DOHH2 (cell line): ENCODE measurements around the gene KRTAP15-1.

Source experiments
- H3F3A ChIP-seq: fragments of 200-600 bp; sonication (generic), shearing (Covaris generic); 2 replicates; pipeline ENCODE4 v1.6.0; 2016; ENCODE audit warnings: antibody characterized with exemption, mild to moderate bottlenecking; ENCODE audit not compliant: control insufficient read depth, insufficient read depth
- H3K27ac ChIP-seq: fragments of 200-600 bp; sonication (generic); 2 replicates; pipeline ENCODE4 v1.5.1; 2014; ENCODE audit warnings: low read depth, mild to moderate bottlenecking, low read length, moderate library complexity
- H3K27me3 ChIP-seq: fragments of 200-600 bp; sonication (generic); 2 replicates; pipeline ENCODE4 v1.6.1; 2014; ENCODE audit warnings: mild to moderate bottlenecking, low read length, mixed read lengths; ENCODE audit not compliant: control insufficient read depth
- H3K36me3 ChIP-seq: fragments of 200-600 bp; sonication (generic); 2 replicates; pipeline ENCODE4 v1.6.1; 2014; ENCODE audit warnings: mild to moderate bottlenecking, low read length, moderate library complexity, mixed read lengths; ENCODE audit not compliant: control insufficient read depth
- H3K4me1 ChIP-seq: fragments of 200-600 bp; sonication (generic); 2 replicates; pipeline ENCODE4 v1.6.1; 2014; ENCODE audit warnings: mild to moderate bottlenecking, low read length, mixed read lengths; ENCODE audit not compliant: control insufficient read depth
- H3K4me2 ChIP-seq: fragments of 200-600 bp; sonication (generic); 2 replicates; pipeline ENCODE4 v1.6.0; 2014; ENCODE audit warnings: mild to moderate bottlenecking, low read length, moderate library complexity
- H3K4me3 ChIP-seq: fragments of 200-600 bp; sonication (generic); 2 replicates; pipeline ENCODE4 v1.5.1; 2014; ENCODE audit warnings: mild to moderate bottlenecking, low read length, mixed read lengths
- H3K79me2 ChIP-seq: fragments of 200-600 bp; sonication (generic); 2 replicates; pipeline ENCODE4 v1.6.1; 2014; ENCODE audit warnings: mild to moderate bottlenecking, low read length, mixed read lengths; ENCODE audit not compliant: control insufficient read depth
- H3K9me2 ChIP-seq: fragments of 200-600 bp; sonication (generic); replicated peaks from 2 replicates; pipeline ENCODE4 v1.6.1; 2014; ENCODE audit warnings: mild to moderate bottlenecking, low read length, mixed read lengths; ENCODE audit not compliant: control insufficient read depth
- H3K9me3 ChIP-seq: fragments of 200-600 bp; sonication (generic); 2 replicates; pipeline ENCODE4 v1.6.1; 2014; ENCODE audit warnings: antibody characterized with exemption, low read length, mixed read lengths; ENCODE audit not compliant: control insufficient read depth, insufficient read depth
- H4K20me1 ChIP-seq: fragments of 200-600 bp; sonication (generic); 2 replicates; pipeline ENCODE4 v1.6.0; 2014; ENCODE audit warnings: low read depth, mild to moderate bottlenecking, antibody characterized with exemption, low read length, moderate library complexity; ENCODE audit not compliant: control insufficient read depth, insufficient read depth
- CTCF ChIP-seq: fragments of 200-600 bp; sonication (generic); IDR thresholded peaks from one replicate; pipeline ENCODE4 v1.5.1; 2014; ENCODE audit warnings: antibody characterized with exemption, mild to moderate bottlenecking, low read depth, low read length; ENCODE audit not compliant: poor library complexity, severe bottlenecking
- EZH2phosphoT487 ChIP-seq: fragments of 200-600 bp; sonication (generic); IDR thresholded peaks from 2 replicates; pipeline ENCODE4 v1.6.1; 2017; ENCODE audit warnings: borderline replicate concordance, mild to moderate bottlenecking, antibody characterized with exemption, low read length, moderate library complexity, mixed read lengths

The KRTAP15-1 gene

GRCh38 chr21:30408782-30409494, 31.1 kb upstream of the KRTAP15-1 start:
- H3K9me3 ChIP-seq, result no peaks in the 10 kb centered on the region
- peak overlapping the region; percentile 49 for H3K4me2 ChIP-seq
- no peaks in the 10 kb centered on the region for H3F3A ChIP-seq
- no peaks in the 10 kb centered on the region; the same call in 1 of the 2 replicates for H3K4me1 ChIP-seq
- peak overlapping the region; percentile 34 for H3K4me3 ChIP-seq
- H3K36me3 ChIP-seq, result no peaks in the 10 kb centered on the region
- no peak overlapping the region for H3K27ac ChIP-seq
- no peaks in the 10 kb centered on the region for H3K27me3 ChIP-seq
- H3K9me2 ChIP-seq, result no peaks in the 10 kb centered on the region
- H4K20me1 ChIP-seq, result no peaks in the 10 kb centered on the region
- TF ChIP-seq CTCF (peak; percentile 69), EZH2phosphoT487 (no peak)
- no peaks in the 10 kb centered on the region for H3K79me2 ChIP-seq

- no peaks in the 10 kb centered on the region for H4K20me1 ChIP-seq
- no peaks in the 10 kb centered on the region for H3F3A ChIP-seq
- H3K9me3 ChIP-seq, result no peaks in the 10 kb centered on the region
- H3K36me3 ChIP-seq, result no peaks in the 10 kb centered on the region
- H3K4me3 ChIP-seq, result no peak overlapping the region
- H3K79me2 ChIP-seq, result no peaks in the 10 kb centered on the region
- TF ChIP-seq CTCF, result no peak
- TF ChIP-seq EZH2phosphoT487, result no peak
- no peaks in the 10 kb centered on the region for H3K9me2 ChIP-seq
- no peaks in the 10 kb centered on the region for H3K4me1 ChIP-seq
- no peak overlapping the region for H3K4me2 ChIP-seq
- H3K27ac ChIP-seq, result no peak overlapping the region
- no peaks in the 10 kb centered on the region for H3K27me3 ChIP-seq
Observed at GRCh38 chr21:30415993-30416392, 24.1 kb upstream of the KRTAP15-1 start.

GRCh38 chr21:30425826-30426225, 14.2 kb upstream of the KRTAP15-1 start, which contains the start of gene KRTAP13-3:
Gene KRTAP13-3 (minus strand): TSS chr21:30425926. CDS start chr21:30425912, 14 bp downstream.
- Histone ChIP-seq H3K4me1 (no peaks in the 10 kb centered on the region), H3K9me2 (no peaks in the 10 kb centered on the region), H3K79me2 (no peaks in the 10 kb centered on the region), H3K36me3 (no peaks in the 10 kb centered on the region), H3K27me3 (no peaks in the 10 kb centered on the region), H3K9me3 (no peaks in the 10 kb centered on the region), H4K20me1 (no peaks in the 10 kb centered on the region), H3K4me3 (no peak within 1 kb of the TSS), H3F3A (no peaks in the 10 kb centered on the region), H3K27ac (no peak within 1 kb of the TSS), H3K4me2 (no peak within 1 kb of the TSS)
- TF ChIP-seq CTCF, result no peak
- TF ChIP-seq EZH2phosphoT487, result no peak
